DND-41 (cell line): Measurements from ENCODE around the gene EXT2.

Source experiments
- ATAC-seq: fragments of 200-7000 bp; cut with Tn5 transposase; 3 replicates; pipeline ENCODE4 v1.9.1; 2021; ENCODE audit warnings: low read depth; ENCODE audit not compliant: insufficient read depth
- DNase-seq: peaks from one replicate; pipeline ENCODE4 v3.0.0-alpha.2; 2020
- H2AFZ ChIP-seq: 2 replicates; pipeline ENCODE4 v1.6.0; 2012; ENCODE audit warnings: low read depth, low read length
- H3K27ac ChIP-seq: 2 replicates; pipeline ENCODE4 v1.5.1; 2012; ENCODE audit warnings: low read length, inconsistent platforms
- H3K27me3 ChIP-seq: fragments of 200-600 bp; sonication (generic); 2 replicates; pipeline ENCODE4 v1.6.0; 2012; ENCODE audit warnings: low read length, mild to moderate bottlenecking, inconsistent platforms; ENCODE audit not compliant: insufficient read depth, poor library complexity
- H3K36me3 ChIP-seq: 2 replicates; pipeline ENCODE4 v1.5.1; 2012; ENCODE audit warnings: low read length, inconsistent platforms; ENCODE audit not compliant: insufficient read depth
- H3K4me1 ChIP-seq: 2 replicates; pipeline ENCODE4 v1.5.1; 2012; ENCODE audit warnings: mild to moderate bottlenecking, low read length; ENCODE audit not compliant: insufficient read depth
- H3K4me2 ChIP-seq: 2 replicates; pipeline ENCODE4 v1.6.0; 2012; ENCODE audit warnings: mild to moderate bottlenecking, moderate library complexity, low read length, inconsistent platforms; ENCODE audit not compliant: insufficient read depth
- H3K4me3 ChIP-seq, 2 experiments: fragments of 200-600 bp in 1 of 2; shearing (Covaris generic) in 1 of 2; 2 replicates each; pipeline ENCODE4 v1.5.1; 2012 to 2016; ENCODE audit warnings: inconsistent platforms in 2 of 2, low read length in 2 of 2, mild to moderate bottlenecking in 2 of 2, low read depth in 1 of 2, moderate library complexity in 1 of 2
- H3K79me2 ChIP-seq: 2 replicates; pipeline ENCODE4 v1.6.0; 2012; ENCODE audit warnings: low read length, inconsistent platforms; ENCODE audit not compliant: insufficient read depth
- H3K9ac ChIP-seq: 2 replicates; pipeline ENCODE4 v1.6.0; 2012; ENCODE audit warnings: low read depth, mild to moderate bottlenecking, inconsistent platforms, low read length, moderate library complexity
- H3K9me3 ChIP-seq: 2 replicates; pipeline ENCODE4 v1.5.1; 2012; ENCODE audit warnings: low read length, moderate library complexity, mild to moderate bottlenecking, inconsistent platforms; ENCODE audit not compliant: insufficient read depth, severe bottlenecking
- H4K20me1 ChIP-seq: 2 replicates; pipeline ENCODE4 v1.6.0; 2012; ENCODE audit warnings: low read length; ENCODE audit not compliant: insufficient read depth
- CTCF ChIP-seq: IDR thresholded peaks from 2 replicates; pipeline ENCODE4 v1.5.1; 2012; ENCODE audit warnings: borderline replicate concordance, low read length, moderate library complexity, mild to moderate bottlenecking; ENCODE audit not compliant: poor library complexity, severe bottlenecking; ENCODE audit errors: extremely low read depth
- EZH2 ChIP-seq: IDR thresholded peaks from 3 replicates; pipeline ENCODE4 v1.6.1; 2012; ENCODE audit warnings: borderline replicate concordance, low read depth, mild to moderate bottlenecking, moderate library complexity, low read length, inconsistent platforms; ENCODE audit not compliant: severe bottlenecking

The EXT2 gene

DNA sequence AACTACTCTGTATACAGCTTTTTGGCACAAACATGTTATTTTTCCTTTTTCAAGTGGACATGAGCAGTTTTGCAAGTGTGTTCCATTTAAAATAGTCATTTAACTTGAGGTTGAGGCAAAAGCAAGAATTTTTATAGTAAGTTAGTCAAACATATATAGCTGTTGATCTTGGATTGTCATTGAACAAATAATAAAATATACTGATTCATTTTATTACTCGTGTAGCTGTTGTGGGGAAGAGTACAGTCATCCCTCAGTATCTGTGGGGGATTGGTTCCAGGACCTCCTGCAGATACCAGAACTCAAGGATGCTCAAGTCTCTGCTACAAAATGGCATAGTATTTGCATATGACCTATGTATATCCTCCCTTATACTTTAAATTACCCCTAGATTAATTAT, 45.3 kb downstream of the EXT2 start:
- Histone ChIP-seq H2AFZ (no peak overlapping the region), H4K20me1 (no peaks in the 10 kb centered on the region), H3K4me3 (no peak overlapping the region), H3K9ac (no peak overlapping the region), H3K4me2 (no peak overlapping the region), H3K27me3 (no peaks in the 10 kb centered on the region), H3K4me1 (no peaks in the 10 kb centered on the region), H3K27ac (no peak overlapping the region), H3K79me2 (no peaks in the 10 kb centered on the region), H3K9me3 (no peaks in the 10 kb centered on the region), H3K36me3 (peaks cover 14% of the 10 kb centered on the region; the same call in 1 of the 2 replicates)
- DNase-seq (no peak), ATAC-seq (no peak)
- no peak for TF ChIP-seq CTCF

- no peaks in the 10 kb centered on the region for H3K79me2 ChIP-seq
- H3K27ac ChIP-seq, result no peak overlapping the region
- no peaks in the 10 kb centered on the region for H3K27me3 ChIP-seq
- no peak overlapping the region for H2AFZ ChIP-seq
- no peak overlapping the region for H3K9ac ChIP-seq
- no peaks in the 10 kb centered on the region for H3K9me3 ChIP-seq
- no peaks in the 10 kb centered on the region for H3K4me1 ChIP-seq
- ATAC-seq (no peak), DNase-seq (no peak)
- no peak overlapping the region for H3K4me3 ChIP-seq
- no peak for TF ChIP-seq EZH2
- TF ChIP-seq CTCF, result no peak
- peaks cover 23% of the 10 kb centered on the region; the same call in 1 of the 2 replicates for H3K36me3 ChIP-seq
- no peaks in the 10 kb centered on the region for H4K20me1 ChIP-seq
- H3K4me2 ChIP-seq, result no peak overlapping the region
Observed at GRCh38 chr11:44143987-44144909, 48.8 kb downstream of the EXT2 start.

- H3K9ac ChIP-seq, result no peak overlapping the region
- no peaks in the 10 kb centered on the region for H3K79me2 ChIP-seq
- no peak overlapping the region for H3K4me2 ChIP-seq
- no peak overlapping the region for H2AFZ ChIP-seq
- H3K9me3 ChIP-seq, result no peaks in the 10 kb centered on the region
- no peak overlapping the region for H3K4me3 ChIP-seq
- peaks cover 23% of the 10 kb centered on the region; the same call in 1 of the 2 replicates for H3K36me3 ChIP-seq
- no peak overlapping the region for H3K27ac ChIP-seq
- no peaks in the 10 kb centered on the region for H3K4me1 ChIP-seq
- DNase-seq, result no peak
- H3K27me3 ChIP-seq, result no peaks in the 10 kb centered on the region
- ATAC-seq, result no peak
- no peak for TF ChIP-seq CTCF
- TF ChIP-seq EZH2, result no peak
- H4K20me1 ChIP-seq, result no peaks in the 10 kb centered on the region
Observed at GRCh38 chr11:44145011-44145775, 49.7 kb downstream of the EXT2 start.
